ENCODE results near the gene HNRNPA1. TPM values are rescaled to one million over a fixed set of nuclear protein-coding genes. Genes with fewer than 3 reads are reported as not detected.

The HNRNPA1 gene
- polyA plus RNA-seq, 3 donors, result 3,268 to 3,632 (median 3,494) TPM

DNA sequence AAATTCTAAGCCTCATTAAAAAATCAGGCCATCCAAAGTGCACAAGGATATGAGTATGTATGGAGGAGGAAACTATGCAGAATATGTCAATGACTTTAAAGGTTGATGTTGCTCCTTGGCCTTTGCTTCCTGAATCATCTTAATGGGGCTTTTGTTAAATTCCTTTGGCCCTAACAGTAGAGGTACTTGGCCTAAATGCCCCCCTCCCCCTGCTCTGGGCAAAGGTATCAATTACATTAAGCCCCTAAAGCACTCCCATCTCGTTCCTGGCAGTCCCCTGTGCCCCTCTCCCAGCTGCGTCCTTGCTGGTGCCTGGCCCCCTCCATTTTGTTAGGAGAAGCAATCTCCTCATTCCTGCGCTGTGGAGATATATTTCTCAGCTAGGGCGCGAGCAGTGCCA lies 49.2 kb downstream of the HNRNPA1 start:
- DNase-seq, result no peak

DNA sequence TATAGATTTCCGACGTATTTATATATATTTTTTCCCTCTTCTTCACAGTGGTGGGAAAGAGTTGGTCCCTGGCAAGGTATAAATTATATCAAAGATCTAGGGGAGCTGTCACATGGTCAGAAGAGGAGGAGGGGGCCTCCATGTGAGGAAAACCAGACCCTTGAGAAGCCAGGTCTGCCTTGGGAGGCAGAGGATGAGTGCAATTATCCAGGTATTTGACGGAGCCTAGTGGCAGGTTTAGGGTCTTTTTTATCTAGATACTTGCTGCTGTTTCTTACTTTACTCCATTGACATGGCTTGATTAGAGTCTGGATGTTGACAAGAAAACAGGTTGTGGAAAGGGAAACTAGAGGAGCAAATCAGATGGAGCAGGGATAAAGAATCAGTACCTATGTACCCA lies 49.9 kb downstream of the HNRNPA1 start:
- DNase-seq, result no peak

DNA sequence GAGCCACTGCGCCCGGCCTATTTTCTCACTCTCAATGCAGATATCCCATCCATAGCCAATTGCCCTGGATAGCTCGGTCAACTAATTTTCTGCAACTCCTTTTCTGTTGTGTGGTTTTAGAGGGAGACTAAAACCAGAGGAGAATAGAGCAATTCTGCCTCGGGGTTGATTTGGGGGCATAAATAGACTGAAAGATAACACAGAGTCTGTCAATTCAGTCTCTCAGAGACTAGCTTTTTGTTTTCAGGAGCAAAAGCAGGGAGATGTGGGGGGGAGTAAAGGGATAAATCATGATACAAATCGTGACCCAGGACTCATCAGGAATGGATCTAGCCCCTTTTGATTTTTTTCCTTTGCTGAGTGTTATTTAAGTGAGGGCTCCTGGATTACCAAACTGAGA lies 50.9 kb downstream of the HNRNPA1 start:
- no peak for DNase-seq

DNA sequence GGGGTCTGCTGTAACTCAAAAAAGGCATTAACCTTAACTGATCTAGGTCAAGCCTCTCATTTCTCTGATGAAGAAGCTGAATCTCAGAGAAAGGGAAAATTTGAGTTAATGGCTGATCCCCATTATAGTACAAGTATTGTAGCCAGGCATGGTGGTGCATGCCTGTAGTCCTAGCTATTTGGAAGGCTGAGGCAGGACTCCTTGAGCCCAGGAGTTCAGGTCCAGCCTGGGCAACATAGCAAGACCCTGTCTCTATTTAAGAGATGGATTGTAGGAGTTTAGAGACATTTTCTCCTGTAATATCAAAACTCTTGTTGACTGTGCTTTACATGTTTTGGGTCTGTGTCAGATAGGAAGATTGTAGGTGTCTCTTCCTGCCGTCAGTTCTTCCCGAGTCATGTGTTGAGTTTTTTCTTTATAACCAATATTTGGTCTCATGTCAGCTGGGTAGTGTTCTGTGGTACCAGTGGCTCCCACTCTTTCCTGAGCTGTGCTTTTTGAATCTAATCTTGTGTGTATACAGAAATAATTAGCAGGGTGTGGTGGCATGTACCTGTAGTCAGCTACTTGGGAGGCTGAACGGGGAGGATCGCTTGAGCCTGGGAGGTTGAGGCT lies 53.0 kb downstream of the HNRNPA1 start:
- DNase-seq, result no peak

Other genes with a start within 250 kb of the HNRNPA1 start
- 1 to 10 TPM; 1.8 to 3.6 (median 3.0) TPM for gene HOXC5, start 247.7 kb upstream of the HNRNPA1 start, polyA plus RNA-seq (ENCODE audit: insufficient read length in 3 of 3)
- gene HOXC4, start 226.9 kb upstream of the HNRNPA1 start, polyA plus RNA-seq (ENCODE audit: insufficient read length in 3 of 3), result 10 to 100 TPM; 44.4 to 62.9 (median 46.7) TPM
- 10 to 100 TPM; 30.3 to 43.3 (median 38.6) TPM for gene SMUG1, start 91.7 kb upstream of the HNRNPA1 start, polyA plus RNA-seq (ENCODE audit: insufficient read length in 3 of 3)
- gene CBX5, start 604 bp upstream of the HNRNPA1 start, polyA plus RNA-seq (ENCODE audit: insufficient read length in 3 of 3), result 100 to 1,000 TPM; 103 to 146 (median 132) TPM
- gene NFE2, start 20.3 kb downstream of the HNRNPA1 start, polyA plus RNA-seq (ENCODE audit: insufficient read length in 3 of 3), result 1 to 10 TPM; 2.2 to 2.4 (median 2.3) TPM
- gene COPZ1, start 44.4 kb downstream of the HNRNPA1 start, polyA plus RNA-seq (ENCODE audit: insufficient read length in 3 of 3), result 100 to 1,000 TPM; 189 to 227 (median 216) TPM
- under 1 TPM; 0.16 to 0.24 (median 0.19) TPM for gene GPR84, start 83.8 kb downstream of the HNRNPA1 start, polyA plus RNA-seq (ENCODE audit: insufficient read length in 3 of 3)
- gene ZNF385A, start 104.0 kb downstream of the HNRNPA1 start, polyA plus RNA-seq (ENCODE audit: insufficient read length in 3 of 3), result 10 to 100 TPM; 11.9 to 14.6 (median 13.0) TPM
- 10 to 100 TPM; 40.1 to 50.0 (median 46.8) TPM for gene ITGA5, start 138.5 kb downstream of the HNRNPA1 start, polyA plus RNA-seq (ENCODE audit: insufficient read length in 3 of 3)
- gene GTSF1, start 192.9 kb downstream of the HNRNPA1 start, polyA plus RNA-seq (ENCODE audit: insufficient read length in 3 of 3), result 1 to 10 TPM in 1 of 3 donors, not detected in 2; 2.4 TPM
- 1 to 10 TPM; 2.8 to 4.1 (median 3.4) TPM for gene NCKAP1L, start 217.0 kb downstream of the HNRNPA1 start, polyA plus RNA-seq (ENCODE audit: insufficient read length in 3 of 3)

Data from renal pelvis (tissue), 4 donors.